GM12872 (cell line): Measurements from ENCODE around the gene EVL.

ENCODE experiments used
- TF ChIP-seq, protein P1 (sequence below): IDR thresholded peaks from 3 replicates; pipeline ENCODE4 v1.5.1; 2011; ENCODE audit warnings: low read depth, mild to moderate bottlenecking, low read length, moderate library complexity; ENCODE audit not compliant: insufficient read depth

EVL gene

DNA sequence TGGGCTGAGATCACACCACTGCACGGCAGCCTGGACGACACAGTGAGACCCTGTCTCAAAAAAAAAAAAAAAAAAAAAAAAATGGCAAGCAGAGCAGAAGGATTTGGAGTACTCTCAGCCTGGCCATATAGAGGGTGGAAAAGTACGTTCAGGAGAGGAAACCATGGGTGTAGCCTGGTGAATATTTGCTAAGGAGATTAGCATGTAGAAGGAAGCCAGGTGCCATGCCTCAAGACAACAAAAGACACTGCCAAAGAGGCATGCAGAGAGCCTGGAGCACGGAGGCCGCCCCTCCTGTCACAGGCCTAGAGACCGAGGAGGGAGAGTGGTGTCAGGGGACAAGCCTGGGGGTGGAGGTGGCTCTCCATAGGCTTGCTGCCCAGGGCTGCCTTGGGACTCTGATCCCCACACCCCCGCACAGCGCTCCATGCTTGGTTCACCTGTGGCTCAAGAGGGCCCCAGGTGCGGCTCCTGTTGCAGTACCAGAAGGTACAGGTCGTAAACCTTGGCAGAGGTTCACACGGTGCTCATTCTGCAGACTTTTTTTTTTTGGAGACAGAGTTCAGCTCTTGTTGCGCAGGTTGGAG is 122.1 kb downstream of the EVL start:
- TF ChIP-seq, protein P1, sequence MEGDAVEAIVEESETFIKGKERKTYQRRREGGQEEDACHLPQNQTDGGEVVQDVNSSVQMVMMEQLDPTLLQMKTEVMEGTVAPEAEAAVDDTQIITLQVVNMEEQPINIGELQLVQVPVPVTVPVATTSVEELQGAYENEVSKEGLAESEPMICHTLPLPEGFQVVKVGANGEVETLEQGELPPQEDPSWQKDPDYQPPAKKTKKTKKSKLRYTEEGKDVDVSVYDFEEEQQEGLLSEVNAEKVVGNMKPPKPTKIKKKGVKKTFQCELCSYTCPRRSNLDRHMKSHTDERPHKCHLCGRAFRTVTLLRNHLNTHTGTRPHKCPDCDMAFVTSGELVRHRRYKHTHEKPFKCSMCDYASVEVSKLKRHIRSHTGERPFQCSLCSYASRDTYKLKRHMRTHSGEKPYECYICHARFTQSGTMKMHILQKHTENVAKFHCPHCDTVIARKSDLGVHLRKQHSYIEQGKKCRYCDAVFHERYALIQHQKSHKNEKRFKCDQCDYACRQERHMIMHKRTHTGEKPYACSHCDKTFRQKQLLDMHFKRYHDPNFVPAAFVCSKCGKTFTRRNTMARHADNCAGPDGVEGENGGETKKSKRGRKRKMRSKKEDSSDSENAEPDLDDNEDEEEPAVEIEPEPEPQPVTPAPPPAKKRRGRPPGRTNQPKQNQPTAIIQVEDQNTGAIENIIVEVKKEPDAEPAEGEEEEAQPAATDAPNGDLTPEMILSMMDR = no peak

DNA sequence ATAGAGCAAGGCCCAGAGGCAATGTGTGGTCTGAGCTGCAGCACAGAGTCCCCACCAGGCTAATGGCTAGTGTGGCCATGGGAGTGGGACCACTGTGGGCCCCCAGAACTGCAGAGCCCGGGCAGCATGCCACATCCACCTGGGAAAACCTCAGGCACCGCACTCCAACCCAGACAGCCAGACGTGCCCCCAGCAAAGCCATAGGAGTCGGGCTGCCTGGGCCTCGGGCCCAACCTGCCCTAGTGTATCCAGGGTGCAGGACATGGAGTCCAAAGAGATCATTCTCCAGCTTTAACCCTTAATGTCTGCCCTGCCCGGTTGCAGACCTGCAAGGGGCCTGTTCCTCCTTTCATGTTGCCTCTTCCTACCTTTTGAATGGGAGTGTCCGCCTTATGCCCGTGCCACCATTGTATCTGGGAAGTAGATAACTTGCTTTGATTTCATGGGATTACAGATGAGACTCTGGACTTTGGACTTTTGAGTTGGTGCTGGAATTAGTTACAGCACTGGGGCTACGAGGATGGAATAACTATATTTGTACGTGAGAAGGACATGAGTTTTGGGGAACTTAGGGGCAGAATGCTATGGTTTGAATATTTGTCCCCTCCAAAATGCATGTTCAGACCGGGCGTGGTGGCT is 123.3 kb downstream of the EVL start:
- TF ChIP-seq, protein P1 = no peak

DNA sequence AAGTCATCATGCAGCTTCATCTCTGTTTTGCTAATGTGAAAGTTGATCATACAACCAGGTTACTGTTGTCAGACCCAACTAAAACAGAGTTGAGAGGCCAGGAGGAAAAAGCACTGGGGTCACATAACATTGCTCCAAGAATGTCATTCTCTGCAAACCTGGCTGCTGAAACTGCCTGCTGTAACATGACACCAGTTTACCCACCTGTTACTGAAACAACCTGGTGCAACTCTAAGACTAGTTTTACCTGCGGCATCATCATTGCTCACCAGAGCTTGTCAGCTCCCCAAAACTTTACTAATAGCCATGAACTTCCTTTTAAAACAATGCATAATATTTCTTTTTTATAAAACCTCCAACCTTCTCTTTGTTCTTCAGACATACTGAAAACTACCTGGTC is 124.9 kb downstream of the EVL start:
- TF ChIP-seq, protein P1 = no peak

DNA sequence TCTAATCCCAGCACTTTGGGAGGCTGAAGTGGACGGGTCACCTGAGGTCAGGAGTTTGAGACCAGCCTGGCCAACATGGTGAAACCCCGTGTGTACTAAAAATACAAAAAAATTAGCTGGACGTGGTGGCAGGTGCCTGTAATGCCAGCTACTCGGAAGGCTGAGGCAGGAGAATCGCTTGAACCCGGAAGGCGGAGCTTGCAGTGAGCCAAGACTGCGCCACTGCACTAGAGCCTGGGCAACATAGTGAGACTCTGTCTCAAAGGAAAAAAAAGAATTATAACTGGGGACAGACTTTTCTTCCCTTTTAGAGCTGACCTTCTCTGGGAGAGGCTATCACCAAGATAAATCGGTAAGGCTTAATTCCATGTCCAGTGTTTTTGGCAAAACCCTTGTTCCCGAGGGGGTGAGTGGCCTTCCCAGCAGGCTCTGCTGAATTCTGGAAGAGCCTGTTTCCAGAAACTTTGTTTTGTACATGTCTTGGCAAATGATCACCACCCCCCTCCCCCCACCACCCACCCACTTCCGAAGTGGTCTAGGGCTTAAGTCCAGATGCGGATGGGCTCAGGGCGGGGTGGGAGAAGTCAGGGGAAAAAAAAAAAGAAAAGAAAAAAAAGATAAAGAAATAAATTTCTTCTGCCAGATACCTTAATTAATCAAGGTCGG is 126.5 kb downstream of the EVL start:
- TF ChIP-seq, protein P1 = no peak

DNA sequence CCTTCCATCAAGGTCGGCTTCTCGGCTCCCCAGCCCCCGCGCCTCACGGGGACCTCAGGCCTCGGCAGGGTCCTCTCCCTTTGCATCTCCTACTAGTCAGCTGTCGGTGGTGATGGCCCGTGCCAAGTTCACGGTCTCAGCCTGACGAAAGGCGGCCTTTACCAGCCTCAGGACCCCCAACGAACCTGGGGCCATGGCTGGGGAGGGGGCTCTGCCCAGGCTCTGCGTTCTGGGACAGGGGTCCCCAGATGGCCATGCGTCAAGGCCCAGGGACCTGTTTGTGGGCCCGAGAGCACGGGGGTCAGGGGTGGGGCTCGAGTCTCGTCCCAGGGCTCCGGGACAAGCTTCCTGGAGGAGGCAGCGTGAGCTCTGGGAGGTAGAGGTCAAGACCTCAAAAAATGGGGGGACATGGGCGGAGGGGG is 127.0 kb downstream of the EVL start:
- TF ChIP-seq, protein P1 = no peak

- TF ChIP-seq, protein P1 = peak; percentile 64
Measured at GRCh38 chr14:100192672-100193416, 127.6 kb downstream of the EVL start.
